ENCODE results near the gene ITGBL1. TPM values are rescaled to one million over a fixed set of nuclear protein-coding genes. Genes with fewer than 3 reads are reported as not detected.

The ITGBL1 gene
- total and polyA plus RNA-seq, 2 donors (not counting 1 experiment from before 2014, with no cell fraction given) = not detected

DNA sequence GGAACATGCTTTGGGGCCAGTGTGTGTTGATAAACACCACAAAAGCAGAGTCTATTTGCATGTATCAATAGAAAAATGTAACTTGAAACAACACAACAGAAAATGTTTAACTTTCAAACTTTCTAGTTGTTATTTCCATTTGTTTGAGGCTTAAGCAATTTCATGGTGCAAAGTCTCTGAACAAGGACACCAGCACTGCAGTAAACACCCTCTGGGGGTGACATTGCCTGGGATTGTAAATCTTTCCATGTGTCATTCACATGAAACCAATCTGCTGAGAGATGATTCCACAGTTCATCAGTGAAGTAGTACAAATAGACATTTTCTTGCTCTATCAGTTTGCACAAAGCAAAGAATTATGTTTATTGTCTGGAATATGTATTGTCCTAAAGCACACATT lies 124.5 kb downstream of the ITGBL1 start:
- Histone ChIP-seq H2AFZ (ENCODE audit: insufficient read depth, low read depth, low read length, poor library complexity, severe bottlenecking) (no peak overlapping the region), H3K4me1 (ENCODE audit: control insufficient read depth in 2 of 2, insufficient read depth in 2 of 2, low read length in 2 of 2) (no peaks in the 10 kb centered on the region), H3K4me3 (ENCODE audit: control extremely low read depth in 1 of 5, extremely low read depth in 1 of 5, insufficient read depth in 1 of 5, low read depth in 2 of 5, low read length in 4 of 5) (no peak overlapping the region), H3K9me3 (ENCODE audit: control extremely low read depth in 1 of 3, control insufficient read depth in 2 of 3, insufficient read depth in 1 of 3, low read length in 2 of 3) (no peaks in the 10 kb centered on the region), H3K4me2 (replicated peaks; ENCODE audit: low read depth, low read length, poor library complexity, severe bottlenecking) (no peak overlapping the region), H3K27ac (ENCODE audit: low read length in 2 of 2) (no peak overlapping the region), H3K36me3 (replicated peaks in 1 of 2; ENCODE audit: control extremely low read depth in 1 of 2, control insufficient read depth in 1 of 2, extremely low read depth in 1 of 2, insufficient read depth in 2 of 2, low read length in 1 of 2) (no peaks in the 10 kb centered on the region), H3K79me2 (ENCODE audit: control insufficient read depth, insufficient read depth, low read length) (no peaks in the 10 kb centered on the region), H4K20me1 (ENCODE audit: control insufficient read depth, insufficient read depth, low read length, poor library complexity, severe bottlenecking) (no peaks in the 10 kb centered on the region), H3K27me3 (replicated peaks in 1 of 4; ENCODE audit: control extremely low read depth in 1 of 4, control insufficient read depth in 3 of 4, insufficient read depth in 4 of 4, low read length in 3 of 4) (no peaks in the 10 kb centered on the region), H3K9ac (ENCODE audit: low read length) (no peak overlapping the region)
- Mint-ChIP-seq H3K27me3 (no peaks in the 10 kb centered on the region), H3K9me3 (ENCODE audit: insufficient read depth) (no peaks in the 10 kb centered on the region), H3K4me1 (no peaks in the 10 kb centered on the region), H3K27ac (no peak overlapping the region), H3K4me3 (no peak overlapping the region)
- ChIA-PET CTCF (no interaction called here), POLR2A (no interaction called here)
- DNase-seq (no peak), ATAC-seq (ENCODE audit: low read depth) (no peak)
- intact Hi-C loops (cut with micrococcal nuclease) = no loop called here
- TF ChIP-seq EZH2 (IDR thresholded peaks at IDR 0.05; ENCODE audit: borderline replicate concordance, insufficient read depth, low read depth, low read length, poor library complexity, severe bottlenecking) = no peak
- TF ChIP-seq, protein P1, sequence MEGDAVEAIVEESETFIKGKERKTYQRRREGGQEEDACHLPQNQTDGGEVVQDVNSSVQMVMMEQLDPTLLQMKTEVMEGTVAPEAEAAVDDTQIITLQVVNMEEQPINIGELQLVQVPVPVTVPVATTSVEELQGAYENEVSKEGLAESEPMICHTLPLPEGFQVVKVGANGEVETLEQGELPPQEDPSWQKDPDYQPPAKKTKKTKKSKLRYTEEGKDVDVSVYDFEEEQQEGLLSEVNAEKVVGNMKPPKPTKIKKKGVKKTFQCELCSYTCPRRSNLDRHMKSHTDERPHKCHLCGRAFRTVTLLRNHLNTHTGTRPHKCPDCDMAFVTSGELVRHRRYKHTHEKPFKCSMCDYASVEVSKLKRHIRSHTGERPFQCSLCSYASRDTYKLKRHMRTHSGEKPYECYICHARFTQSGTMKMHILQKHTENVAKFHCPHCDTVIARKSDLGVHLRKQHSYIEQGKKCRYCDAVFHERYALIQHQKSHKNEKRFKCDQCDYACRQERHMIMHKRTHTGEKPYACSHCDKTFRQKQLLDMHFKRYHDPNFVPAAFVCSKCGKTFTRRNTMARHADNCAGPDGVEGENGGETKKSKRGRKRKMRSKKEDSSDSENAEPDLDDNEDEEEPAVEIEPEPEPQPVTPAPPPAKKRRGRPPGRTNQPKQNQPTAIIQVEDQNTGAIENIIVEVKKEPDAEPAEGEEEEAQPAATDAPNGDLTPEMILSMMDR (IDR thresholded peaks at IDR 0.05) = no peak

DNA sequence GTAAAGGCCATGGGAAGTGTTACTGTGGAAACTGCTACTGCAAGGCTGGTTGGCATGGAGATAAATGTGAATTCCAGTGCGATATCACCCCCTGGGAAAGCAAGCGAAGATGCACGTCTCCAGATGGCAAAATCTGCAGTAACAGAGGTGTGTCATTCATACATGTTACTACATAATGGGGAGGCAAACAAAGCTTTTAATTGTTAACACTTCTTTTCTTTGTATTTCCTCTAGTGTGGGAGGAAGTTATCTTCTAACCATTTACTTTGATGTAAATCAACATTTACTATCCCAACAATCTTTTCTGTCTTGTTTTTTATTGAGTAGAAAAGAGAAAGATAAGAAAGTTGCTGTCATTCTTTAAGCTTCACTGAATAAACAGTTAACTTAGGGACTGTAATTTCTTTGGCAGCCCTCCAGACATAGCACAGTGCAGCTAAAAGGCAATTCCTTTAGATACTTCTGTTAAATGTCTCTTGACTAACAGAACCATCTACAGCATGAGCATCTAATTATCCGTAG lies 126.9 kb downstream of the ITGBL1 start:
- H3K4me3 ChIP-seq (ENCODE audit: control extremely low read depth in 1 of 5, extremely low read depth in 1 of 5, insufficient read depth in 1 of 5, low read depth in 2 of 5, low read length in 4 of 5) = no peak overlapping the region
- no peak overlapping the region for H3K9ac ChIP-seq (ENCODE audit: low read length)
- DNase-seq (no peak), ATAC-seq (ENCODE audit: low read depth) (no peak)
- ChIA-PET POLR2A (no interaction called here), CTCF (no interaction called here)
- Mint-ChIP-seq H3K9me3 (ENCODE audit: insufficient read depth) (no peaks in the 10 kb centered on the region), H3K4me3 (no peak overlapping the region), H3K4me1 (no peaks in the 10 kb centered on the region), H3K27ac (no peak overlapping the region), H3K27me3 (peaks cover 4% of the 10 kb centered on the region)
- no peaks in the 10 kb centered on the region for H3K9me3 ChIP-seq (ENCODE audit: control extremely low read depth in 1 of 3, control insufficient read depth in 2 of 3, insufficient read depth in 1 of 3, low read length in 2 of 3)
- no peaks in the 10 kb centered on the region for H4K20me1 ChIP-seq (ENCODE audit: control insufficient read depth, insufficient read depth, low read length, poor library complexity, severe bottlenecking)
- no peaks in the 10 kb centered on the region for H3K79me2 ChIP-seq (ENCODE audit: control insufficient read depth, insufficient read depth, low read length)
- no peak overlapping the region for H2AFZ ChIP-seq (ENCODE audit: insufficient read depth, low read depth, low read length, poor library complexity, severe bottlenecking)
- no peaks in the 10 kb centered on the region for H3K27me3 ChIP-seq (replicated peaks in 1 of 4; ENCODE audit: control extremely low read depth in 1 of 4, control insufficient read depth in 3 of 4, insufficient read depth in 4 of 4, low read length in 3 of 4)
- no CpG with 5 or more reads among the region's 4 CpGs for WGBS (ENCODE audit: insufficient coverage)
- no peak overlapping the region for H3K27ac ChIP-seq (ENCODE audit: low read length in 2 of 2)
- intact Hi-C loops (cut with micrococcal nuclease) = no loop called here
- H3K4me1 ChIP-seq (ENCODE audit: control insufficient read depth in 2 of 2, insufficient read depth in 2 of 2, low read length in 2 of 2) = no peaks in the 10 kb centered on the region
- H3K4me2 ChIP-seq (replicated peaks; ENCODE audit: low read depth, low read length, poor library complexity, severe bottlenecking) = no peak overlapping the region
- TF ChIP-seq, protein P1 (IDR thresholded peaks at IDR 0.05) = no peak
- TF ChIP-seq EZH2 (IDR thresholded peaks at IDR 0.05; ENCODE audit: borderline replicate concordance, insufficient read depth, low read depth, low read length, poor library complexity, severe bottlenecking) = no peak
- no peaks in the 10 kb centered on the region for H3K36me3 ChIP-seq (replicated peaks in 1 of 2; ENCODE audit: control extremely low read depth in 1 of 2, control insufficient read depth in 1 of 2, extremely low read depth in 1 of 2, insufficient read depth in 2 of 2, low read length in 1 of 2)

All from B cell (primary cell).